HG03575 (cell line): ENCODE data around the gene SENP2.
"Not testable (repeated sequence)": the region's sequence is repeated elsewhere in the genome, so short reads cannot be mapped to it uniquely, and the experiment has no call there.

ENCODE experiments used
- ATAC-seq: cut with Tn5 transposase; IDR thresholded peaks from one replicate; pipeline ENCODE4 v1.9.1; 2021; ENCODE audit not compliant: unreplicated experiment, insufficient number of reproducible peaks, low FRiP score; ENCODE audit errors: extremely low read depth

SENP2 gene

DNA sequence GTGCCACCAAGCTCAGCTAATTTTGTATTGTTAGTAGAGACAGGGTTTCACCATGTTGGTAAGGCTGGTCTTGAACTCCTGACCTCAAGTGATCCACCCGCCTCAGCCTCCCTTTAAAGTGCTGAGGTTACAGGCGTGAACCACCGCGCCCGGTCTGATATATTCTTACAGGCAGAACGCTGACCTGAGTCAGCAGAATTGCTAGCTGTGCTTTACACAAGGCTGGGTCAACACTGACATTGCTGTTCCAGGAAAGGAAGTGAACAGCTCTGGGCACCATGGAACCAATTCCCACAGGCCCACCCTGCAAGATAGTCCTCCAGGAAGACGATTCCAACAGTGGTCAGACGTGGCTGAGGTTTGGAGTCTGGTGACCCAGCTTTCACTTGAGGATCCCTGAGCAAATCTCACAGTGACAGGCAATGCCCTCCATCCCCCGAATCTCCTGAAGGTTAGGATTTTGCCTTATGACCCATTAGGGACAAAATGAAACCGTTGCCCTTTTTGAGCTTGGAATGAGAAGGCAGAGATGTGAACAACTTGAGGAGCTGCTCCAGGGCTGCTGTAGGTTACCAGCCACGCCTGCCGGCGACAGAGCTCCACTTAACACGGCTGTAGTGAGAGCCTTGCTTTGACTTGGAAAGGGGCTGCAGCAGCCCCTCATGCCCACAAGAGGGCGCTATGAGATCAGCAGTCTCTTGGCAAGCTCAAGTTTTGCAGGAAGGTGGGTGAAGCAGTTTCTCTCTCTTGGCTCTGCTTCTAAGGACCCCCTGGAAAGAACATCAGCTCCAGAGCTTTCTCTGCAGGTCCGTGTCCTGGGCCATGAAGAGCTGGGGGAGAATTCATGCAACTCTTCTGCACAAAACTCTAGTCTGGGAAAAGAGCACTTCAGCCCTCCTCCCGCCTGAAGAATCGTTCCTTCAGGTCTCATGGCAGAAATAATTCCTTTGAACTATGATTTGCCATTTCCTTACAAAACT is 74.1 kb downstream of the SENP2 start:
- ATAC-seq: no peak

DNA sequence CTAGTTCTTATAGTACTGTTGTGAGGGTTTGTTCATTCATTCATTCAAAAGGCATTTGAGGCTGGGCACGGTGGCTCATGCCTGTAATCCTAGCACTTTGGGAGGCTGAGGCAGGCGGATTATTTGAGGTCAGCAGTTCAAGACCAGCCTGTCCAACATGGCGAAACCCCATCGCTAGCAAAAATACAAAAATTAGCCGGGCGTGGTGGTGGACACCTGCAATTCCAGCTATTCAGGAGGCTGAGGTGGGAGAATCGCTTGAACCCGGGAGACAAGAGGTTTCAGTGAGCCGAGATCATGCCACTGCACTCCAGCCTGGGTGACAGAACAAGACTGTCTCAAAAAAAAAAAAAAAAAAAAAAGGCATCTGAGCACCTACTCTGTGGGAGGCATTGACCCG is 75.2 kb downstream of the SENP2 start:
- not testable (repeated sequence) for ATAC-seq

DNA sequence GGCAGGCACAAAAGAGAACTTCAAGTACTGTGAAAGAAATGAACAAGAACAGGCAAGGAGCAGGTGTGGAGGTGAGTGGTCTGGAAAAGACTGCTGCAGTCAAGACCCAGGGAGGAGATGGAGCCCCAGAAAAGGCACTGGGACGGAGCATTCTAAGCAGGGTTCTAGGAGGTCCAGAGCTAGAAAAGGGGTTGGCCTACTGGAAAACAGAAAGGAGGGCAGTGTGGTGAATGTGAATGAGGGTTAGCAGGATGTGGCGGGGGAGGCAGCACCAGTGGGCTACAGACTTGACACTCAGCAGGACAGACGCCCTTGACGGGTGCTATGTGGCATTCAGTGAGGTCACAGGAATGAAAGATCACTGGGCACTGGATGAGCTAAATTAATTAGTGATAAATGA is 75.7 kb downstream of the SENP2 start:
- ATAC-seq: no peak

DNA sequence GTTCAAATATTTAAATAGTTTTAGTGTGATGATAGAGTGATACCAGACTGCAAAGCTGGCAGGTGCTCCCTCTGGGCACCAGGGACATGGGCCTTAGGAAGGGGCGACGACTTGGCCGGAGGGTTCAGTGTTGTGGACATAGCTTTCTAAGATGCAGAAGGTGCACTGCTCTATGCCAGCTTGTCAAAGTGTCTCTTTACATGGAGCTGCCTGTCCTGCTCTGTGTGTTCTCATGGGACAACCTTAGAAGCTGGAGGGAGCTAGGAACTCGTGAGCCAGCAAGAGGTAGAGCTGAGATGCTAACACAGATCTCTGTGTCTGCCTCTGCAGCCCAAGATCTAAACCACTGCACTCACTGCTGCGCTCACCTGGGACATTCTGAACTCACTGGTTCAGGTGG is 77.8 kb downstream of the SENP2 start:
- ATAC-seq: no peak

DNA sequence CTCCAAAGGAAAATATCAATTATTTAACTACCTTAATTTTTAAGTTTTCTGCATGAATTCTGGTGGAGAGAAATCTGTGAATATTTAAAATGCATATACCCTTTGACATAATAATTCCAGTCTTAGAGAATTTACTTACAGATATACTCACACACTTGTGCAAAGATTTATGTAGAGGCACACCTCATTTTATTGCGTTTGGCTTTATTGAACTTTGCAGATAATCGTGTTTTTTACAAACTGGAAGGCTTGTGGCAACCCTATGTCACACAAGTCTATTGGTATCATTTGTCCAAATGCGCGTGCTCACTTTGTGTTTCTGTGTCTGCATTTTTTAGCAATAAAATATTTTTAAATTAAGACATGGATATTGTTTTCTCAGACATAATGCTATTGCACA is 81.5 kb downstream of the SENP2 start:
- ATAC-seq: no peak

DNA sequence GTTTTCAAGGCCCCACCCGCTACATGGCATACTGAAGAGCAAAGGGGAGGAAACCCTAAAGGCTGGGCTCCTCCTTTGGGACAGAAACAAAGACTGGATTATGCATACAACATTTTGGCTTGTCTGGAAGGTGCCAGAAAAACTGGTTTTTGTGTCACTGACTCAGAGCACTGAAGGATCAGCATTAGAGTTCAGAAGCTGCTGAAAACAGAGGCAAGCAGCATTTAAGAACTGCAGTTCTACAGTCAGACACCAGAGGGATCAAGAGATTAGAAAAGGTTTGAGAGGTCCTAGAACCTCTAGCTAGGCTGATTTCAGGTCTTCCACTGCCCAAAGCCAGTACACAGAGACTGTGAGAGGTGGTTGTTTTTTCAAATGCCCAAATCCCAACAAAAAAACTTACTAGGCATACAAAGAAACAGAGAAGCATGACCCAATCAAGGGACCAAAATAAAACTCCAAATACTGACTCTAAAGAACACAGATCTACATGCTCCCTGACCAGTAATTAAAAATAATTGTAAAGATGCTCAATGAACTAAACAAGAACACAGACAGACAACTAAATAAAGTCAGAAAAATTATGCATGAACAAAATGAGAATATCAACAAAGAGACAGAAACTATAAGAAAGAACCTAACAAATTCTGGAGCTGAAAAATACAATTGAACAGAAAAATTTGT is 91.2 kb downstream of the SENP2 start:
- ATAC-seq: no peak

DNA sequence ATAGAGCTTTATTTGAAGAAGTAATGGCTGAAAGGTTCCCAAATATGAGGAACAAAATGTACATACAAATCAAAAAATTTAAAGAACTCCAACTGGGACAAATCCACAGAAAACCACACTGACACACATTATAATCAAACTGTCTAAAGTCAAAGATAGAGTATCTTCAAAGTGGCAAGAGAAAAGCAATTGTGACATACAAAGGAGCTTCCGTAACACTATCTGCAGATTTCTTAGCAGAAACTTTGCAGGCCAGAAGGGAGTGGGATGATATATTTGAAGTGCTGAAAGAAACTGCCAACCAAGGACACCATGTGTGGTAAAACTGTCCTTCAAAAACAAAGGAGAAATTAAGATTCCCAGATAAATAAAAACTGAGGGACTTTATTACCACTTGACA is 91.9 kb downstream of the SENP2 start:
- no peak for ATAC-seq

DNA sequence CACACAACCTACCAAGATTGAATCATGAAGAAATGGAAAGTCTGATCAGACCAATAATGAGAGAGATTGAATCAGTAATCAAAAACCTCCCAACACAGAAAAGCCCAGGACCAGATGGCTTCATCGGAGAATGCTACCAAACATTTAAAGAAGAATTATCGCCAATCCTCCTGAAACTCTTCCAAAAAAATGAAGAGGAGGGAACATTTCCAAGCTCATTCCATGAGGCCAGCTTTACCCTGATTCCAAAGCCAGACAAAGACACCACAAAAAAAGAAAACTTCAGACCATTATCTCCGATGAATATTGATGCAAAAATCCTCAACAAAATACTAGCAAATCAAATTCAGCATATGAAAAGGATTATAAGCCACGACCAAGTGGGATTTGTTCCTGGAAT is 94.1 kb downstream of the SENP2 start:
- ATAC-seq: no peak
